ENCODE results near the gene PARP4. TPM values are rescaled to one million over a fixed set of nuclear protein-coding genes. Genes with fewer than 3 reads are reported as not detected.
"Not testable (repeated sequence)": the region's sequence is repeated elsewhere in the genome, so short reads cannot be mapped to it uniquely, and the experiment has no call there.

Gene PARP4
- total RNA-seq, 3 donors from 2014 or later (not counting 1 experiment from before 2014, with no cell fraction given): 83.5 to 90.1 (median 84.0) TPM

DNA sequence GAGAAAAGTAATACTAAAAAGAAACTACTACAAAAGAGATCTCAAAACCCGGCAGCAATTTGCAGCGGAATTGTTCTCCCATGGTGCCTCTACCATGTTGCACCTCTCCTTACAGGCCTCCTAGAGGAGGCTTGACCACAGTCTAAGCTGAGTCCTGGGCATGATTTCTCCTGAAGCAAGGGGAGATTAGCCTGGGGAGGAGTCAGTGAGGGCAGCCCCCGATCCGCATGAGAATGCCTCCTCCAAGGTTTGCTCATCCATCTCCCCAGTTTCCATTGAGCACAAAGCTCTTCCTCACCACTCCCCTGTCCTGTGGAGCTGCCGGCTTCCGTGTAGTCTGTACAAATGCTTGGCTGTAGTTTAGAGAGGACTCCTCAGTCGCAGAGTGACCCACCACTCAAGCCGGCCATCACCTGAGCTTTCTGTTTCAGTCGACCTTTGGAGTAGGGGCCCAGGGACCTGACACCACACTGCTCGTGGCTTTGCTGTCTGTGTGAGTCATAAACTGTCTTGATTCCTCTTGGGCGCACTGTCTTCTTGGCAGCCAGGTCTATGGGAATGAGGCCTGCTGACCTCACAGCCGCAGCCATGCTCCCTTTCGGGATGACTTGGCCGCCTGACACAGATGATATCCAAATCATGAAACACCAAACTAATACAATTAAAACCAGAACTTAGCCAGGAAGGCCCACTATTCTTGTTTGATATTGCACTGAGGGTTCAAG, 130.9 kb downstream of the PARP4 start:
- TF ChIP-seq, protein P1, sequence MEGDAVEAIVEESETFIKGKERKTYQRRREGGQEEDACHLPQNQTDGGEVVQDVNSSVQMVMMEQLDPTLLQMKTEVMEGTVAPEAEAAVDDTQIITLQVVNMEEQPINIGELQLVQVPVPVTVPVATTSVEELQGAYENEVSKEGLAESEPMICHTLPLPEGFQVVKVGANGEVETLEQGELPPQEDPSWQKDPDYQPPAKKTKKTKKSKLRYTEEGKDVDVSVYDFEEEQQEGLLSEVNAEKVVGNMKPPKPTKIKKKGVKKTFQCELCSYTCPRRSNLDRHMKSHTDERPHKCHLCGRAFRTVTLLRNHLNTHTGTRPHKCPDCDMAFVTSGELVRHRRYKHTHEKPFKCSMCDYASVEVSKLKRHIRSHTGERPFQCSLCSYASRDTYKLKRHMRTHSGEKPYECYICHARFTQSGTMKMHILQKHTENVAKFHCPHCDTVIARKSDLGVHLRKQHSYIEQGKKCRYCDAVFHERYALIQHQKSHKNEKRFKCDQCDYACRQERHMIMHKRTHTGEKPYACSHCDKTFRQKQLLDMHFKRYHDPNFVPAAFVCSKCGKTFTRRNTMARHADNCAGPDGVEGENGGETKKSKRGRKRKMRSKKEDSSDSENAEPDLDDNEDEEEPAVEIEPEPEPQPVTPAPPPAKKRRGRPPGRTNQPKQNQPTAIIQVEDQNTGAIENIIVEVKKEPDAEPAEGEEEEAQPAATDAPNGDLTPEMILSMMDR (IDR thresholded peaks at IDR 0.05): no peak
- no peak overlapping the region for H3K4me3 Mint-ChIP-seq
- no peak overlapping the region for H3K4me3 ChIP-seq (ENCODE audit: low read length)
- H3K27ac ChIP-seq (ENCODE audit: low read length): no peak overlapping the region
- no peaks in the 10 kb centered on the region for H3K36me3 ChIP-seq (ENCODE audit: control insufficient read depth, insufficient read depth, low read length)
- peaks cover 0 to 10% of the 10 kb centered on the region in 2 donors for H3K4me1 Mint-ChIP-seq
- no peaks in the 10 kb centered on the region for H3K36me3 Mint-ChIP-seq
- H3K27me3 ChIP-seq (ENCODE audit: control insufficient read depth, insufficient read depth, low read length): no peaks in the 10 kb centered on the region
- intact Hi-C loops (cut with micrococcal nuclease): no loop called here
- H3K9me3 ChIP-seq (ENCODE audit: control insufficient read depth, insufficient read depth, low read length): no peaks in the 10 kb centered on the region
- no peak overlapping the region for H3K27ac Mint-ChIP-seq
- no peaks in the 10 kb centered on the region for H3K9me3 Mint-ChIP-seq
- ATAC-seq (no peak), DNase-seq (no peak)
- no peaks in the 10 kb centered on the region for H3K4me1 ChIP-seq (ENCODE audit: control insufficient read depth, insufficient read depth, low read length)
- H3K27me3 Mint-ChIP-seq (ENCODE audit: low read depth in 2 of 2): peaks cover 0 to 9% of the 10 kb centered on the region in 2 donors
- WGBS (ENCODE audit: insufficient coverage): 91% methylated on average over 14 of the region's 14 CpGs

DNA sequence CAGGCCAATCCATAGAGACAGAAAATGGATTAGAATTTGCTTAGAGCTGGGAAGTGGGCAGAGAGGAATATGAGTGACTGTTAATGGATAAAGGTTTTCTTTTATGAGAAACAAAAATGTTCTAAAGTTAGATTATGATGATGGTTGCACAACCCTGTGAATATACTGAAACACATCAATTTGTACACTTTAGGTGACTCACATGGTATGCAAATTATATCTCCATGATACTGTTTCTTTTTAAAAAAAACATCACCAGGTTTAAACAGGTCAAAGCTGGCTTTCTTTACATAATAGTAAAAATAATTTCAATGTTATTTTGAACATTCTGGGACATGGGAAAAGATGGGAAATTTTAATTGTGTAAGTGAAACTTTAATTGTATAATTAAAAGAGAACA, 131.7 kb downstream of the PARP4 start:
- H3K36me3 ChIP-seq (ENCODE audit: control insufficient read depth, insufficient read depth, low read length); H3K27me3 ChIP-seq (ENCODE audit: control insufficient read depth, insufficient read depth, low read length); ATAC-seq; H3K27ac Mint-ChIP-seq; H3K27me3 Mint-ChIP-seq (ENCODE audit: low read depth in 2 of 2); H3K36me3 Mint-ChIP-seq; intact Hi-C loops (cut with micrococcal nuclease); H3K4me1 ChIP-seq (ENCODE audit: control insufficient read depth, insufficient read depth, low read length); H3K27ac ChIP-seq (ENCODE audit: low read length); H3K9me3 Mint-ChIP-seq; DNase-seq; H3K4me1 Mint-ChIP-seq; H3K4me3 ChIP-seq (ENCODE audit: low read length); H3K4me3 Mint-ChIP-seq; H3K9me3 ChIP-seq (ENCODE audit: control insufficient read depth, insufficient read depth, low read length): not testable (repeated sequence)

DNA sequence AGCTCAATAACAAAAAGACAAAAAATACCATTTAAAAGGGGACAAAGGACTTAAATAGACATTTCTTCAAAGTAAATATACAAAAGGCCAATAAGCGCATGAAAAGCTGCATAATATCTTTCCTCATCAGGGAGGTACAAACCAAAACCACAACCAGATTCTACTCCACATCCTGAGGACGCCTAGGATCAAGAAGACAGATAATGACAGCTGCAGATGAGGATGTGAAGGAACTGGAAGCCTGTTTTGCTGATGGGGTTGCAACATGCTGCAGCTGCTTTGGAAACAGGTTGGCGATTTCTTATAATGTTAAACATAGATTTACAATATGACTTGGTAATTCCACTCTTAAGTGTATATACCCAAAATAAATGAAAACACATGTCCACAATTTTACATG, 132.4 kb downstream of the PARP4 start:
- H3K4me3 ChIP-seq (ENCODE audit: low read length); H3K36me3 Mint-ChIP-seq; H3K9me3 ChIP-seq (ENCODE audit: control insufficient read depth, insufficient read depth, low read length); intact Hi-C loops (cut with micrococcal nuclease); H3K27me3 Mint-ChIP-seq (ENCODE audit: low read depth in 2 of 2); DNase-seq; H3K27ac Mint-ChIP-seq; H3K4me1 ChIP-seq (ENCODE audit: control insufficient read depth, insufficient read depth, low read length); H3K4me3 Mint-ChIP-seq; H3K27me3 ChIP-seq (ENCODE audit: control insufficient read depth, insufficient read depth, low read length); H3K36me3 ChIP-seq (ENCODE audit: control insufficient read depth, insufficient read depth, low read length); H3K9me3 Mint-ChIP-seq; H3K4me1 Mint-ChIP-seq; H3K27ac ChIP-seq (ENCODE audit: low read length); ATAC-seq: not testable (repeated sequence)
- WGBS (ENCODE audit: insufficient coverage): 0% methylated on average over 1 of the region's 3 CpGs

DNA sequence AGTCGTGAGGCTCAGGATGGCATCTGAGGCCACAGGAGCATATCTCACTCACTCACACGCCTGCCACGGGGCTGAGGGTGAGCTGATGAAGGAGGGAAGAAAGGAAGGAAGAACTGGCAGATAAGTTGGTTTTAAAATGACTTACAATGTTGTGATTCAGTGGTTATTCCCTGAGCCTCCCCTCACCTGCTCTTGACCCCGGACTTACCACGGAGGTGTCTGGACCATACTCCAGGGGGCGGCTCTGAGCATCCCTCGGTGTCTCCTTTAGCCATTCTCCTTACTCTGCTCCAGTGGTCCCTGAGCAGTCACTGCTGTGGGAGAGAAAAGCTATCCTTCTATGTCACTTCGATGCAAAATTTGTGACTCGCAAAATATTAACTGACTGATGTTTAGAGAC, 141.3 kb downstream of the PARP4 start:
- H3K9me3 Mint-ChIP-seq; H3K27ac ChIP-seq (ENCODE audit: low read length); H3K27ac Mint-ChIP-seq; H3K36me3 ChIP-seq (ENCODE audit: control insufficient read depth, insufficient read depth, low read length); H3K27me3 ChIP-seq (ENCODE audit: control insufficient read depth, insufficient read depth, low read length); H3K4me3 Mint-ChIP-seq; H3K4me1 Mint-ChIP-seq; H3K9me3 ChIP-seq (ENCODE audit: control insufficient read depth, insufficient read depth, low read length); H3K4me1 ChIP-seq (ENCODE audit: control insufficient read depth, insufficient read depth, low read length); H3K4me3 ChIP-seq (ENCODE audit: low read length); intact Hi-C loops (cut with micrococcal nuclease); DNase-seq; H3K36me3 Mint-ChIP-seq; ATAC-seq: not testable (repeated sequence)
- peaks cover 11 to 13% of the 10 kb centered on the region in 2 donors for H3K27me3 Mint-ChIP-seq (ENCODE audit: low read depth in 2 of 2)
- WGBS (ENCODE audit: insufficient coverage): 87% methylated on average over 9 of the region's 9 CpGs

Other genes with a start within 250 kb of the PARP4 start
- under 1 TPM in 1 of 3 donors, not detected in 2; 0.25 TPM for gene C1QTNF9, start 203.2 kb downstream of the PARP4 start, total RNA-seq
- not detected for gene ATP12A, start 167.6 kb upstream of the PARP4 start, total RNA-seq